ENCODE data around the gene LMTK3. TPM values are rescaled to one million over a fixed set of nuclear protein-coding genes. Genes with fewer than 3 reads are reported as not detected.

LMTK3 gene
- total RNA-seq, 2 donors from 2014 or later = 1.3 to 1.6 TPM

DNA sequence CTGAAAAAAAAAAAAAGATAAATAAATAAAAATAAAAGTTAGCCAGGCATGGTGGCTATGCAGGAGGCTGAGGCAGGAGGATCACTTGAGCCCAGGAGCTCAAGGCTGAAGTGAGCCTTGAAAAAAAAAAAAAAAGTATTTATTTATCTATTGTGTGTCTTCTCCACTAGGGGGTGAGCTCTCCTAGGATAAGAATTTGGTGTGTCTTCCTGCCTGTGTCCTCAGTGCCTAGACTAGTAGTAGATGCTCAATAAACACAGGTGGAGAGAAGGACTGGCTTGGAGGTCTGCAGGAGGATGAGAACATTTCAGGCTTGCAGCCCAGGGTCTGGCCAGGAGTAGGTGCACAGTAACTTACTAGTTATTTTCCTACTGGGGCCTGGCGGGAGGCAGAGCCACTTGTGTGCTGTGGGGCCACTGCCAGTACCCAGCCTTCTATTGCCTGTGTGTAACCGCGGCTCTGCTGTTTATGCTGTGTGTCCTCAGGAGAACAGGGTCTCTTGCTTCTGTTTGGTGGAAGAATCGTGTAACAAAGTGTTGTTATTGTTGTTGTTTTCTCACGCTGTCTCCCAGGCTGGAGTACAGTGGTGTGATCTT, 5.4 kb downstream of the LMTK3 start:
- Histone ChIP-seq H3K9me3 (no peaks in the 10 kb centered on the region), H3K36me3 (no peaks in the 10 kb centered on the region), H3K27me3 (peaks cover 0 to 10% of the 10 kb centered on the region in 2 donors), H3K4me1 (peaks cover 0 to 16% of the 10 kb centered on the region in 2 donors), H3K27ac (no peak overlapping the region), H3K4me3 (no peak overlapping the region)
- no peak for DNase-seq (ENCODE audit: low spot score)
- TF ChIP-seq, protein P1, sequence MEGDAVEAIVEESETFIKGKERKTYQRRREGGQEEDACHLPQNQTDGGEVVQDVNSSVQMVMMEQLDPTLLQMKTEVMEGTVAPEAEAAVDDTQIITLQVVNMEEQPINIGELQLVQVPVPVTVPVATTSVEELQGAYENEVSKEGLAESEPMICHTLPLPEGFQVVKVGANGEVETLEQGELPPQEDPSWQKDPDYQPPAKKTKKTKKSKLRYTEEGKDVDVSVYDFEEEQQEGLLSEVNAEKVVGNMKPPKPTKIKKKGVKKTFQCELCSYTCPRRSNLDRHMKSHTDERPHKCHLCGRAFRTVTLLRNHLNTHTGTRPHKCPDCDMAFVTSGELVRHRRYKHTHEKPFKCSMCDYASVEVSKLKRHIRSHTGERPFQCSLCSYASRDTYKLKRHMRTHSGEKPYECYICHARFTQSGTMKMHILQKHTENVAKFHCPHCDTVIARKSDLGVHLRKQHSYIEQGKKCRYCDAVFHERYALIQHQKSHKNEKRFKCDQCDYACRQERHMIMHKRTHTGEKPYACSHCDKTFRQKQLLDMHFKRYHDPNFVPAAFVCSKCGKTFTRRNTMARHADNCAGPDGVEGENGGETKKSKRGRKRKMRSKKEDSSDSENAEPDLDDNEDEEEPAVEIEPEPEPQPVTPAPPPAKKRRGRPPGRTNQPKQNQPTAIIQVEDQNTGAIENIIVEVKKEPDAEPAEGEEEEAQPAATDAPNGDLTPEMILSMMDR (IDR thresholded peaks at IDR 0.05) = peak in 1 of 2 donors; percentile 63

DNA sequence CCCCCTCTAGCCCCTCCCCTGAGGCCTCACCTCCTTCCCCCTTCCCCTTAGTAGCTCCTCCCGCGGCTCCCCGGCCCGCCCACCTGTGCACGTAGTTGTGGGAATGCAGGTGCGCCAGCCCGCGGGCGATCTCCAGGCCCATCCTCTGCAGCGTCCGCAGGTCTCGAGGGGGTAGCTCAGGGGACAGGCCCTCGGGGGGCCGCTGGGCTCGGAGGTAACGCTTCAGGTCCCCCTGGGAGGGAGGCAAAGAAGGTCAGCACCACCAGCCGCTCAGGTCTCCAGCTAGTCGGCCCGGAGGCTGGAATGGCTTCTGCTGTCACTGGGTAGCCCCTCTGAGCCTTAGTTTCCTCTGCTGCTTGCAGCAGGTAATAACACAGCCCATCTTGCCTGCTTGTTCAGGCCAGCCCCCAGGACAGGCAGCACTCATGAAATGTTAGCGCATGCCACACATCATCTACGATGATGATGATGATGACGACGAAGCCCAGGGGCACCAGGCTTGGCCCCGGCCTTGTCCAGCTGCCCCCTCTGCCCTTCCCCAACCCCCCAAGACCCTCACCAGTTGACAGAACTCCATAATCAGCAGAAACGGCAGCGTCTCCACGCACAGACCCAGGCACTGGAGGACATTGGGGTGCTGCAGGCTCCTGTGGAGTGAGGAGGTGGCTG, 9.2 kb downstream of the LMTK3 start:
- no peaks in the 10 kb centered on the region for H3K9me3 ChIP-seq
- TF ChIP-seq, protein P1 (IDR thresholded peaks at IDR 0.05) = no peak
- peaks cover 0 to 19% of the 10 kb centered on the region in 2 donors for H3K27me3 ChIP-seq

DNA sequence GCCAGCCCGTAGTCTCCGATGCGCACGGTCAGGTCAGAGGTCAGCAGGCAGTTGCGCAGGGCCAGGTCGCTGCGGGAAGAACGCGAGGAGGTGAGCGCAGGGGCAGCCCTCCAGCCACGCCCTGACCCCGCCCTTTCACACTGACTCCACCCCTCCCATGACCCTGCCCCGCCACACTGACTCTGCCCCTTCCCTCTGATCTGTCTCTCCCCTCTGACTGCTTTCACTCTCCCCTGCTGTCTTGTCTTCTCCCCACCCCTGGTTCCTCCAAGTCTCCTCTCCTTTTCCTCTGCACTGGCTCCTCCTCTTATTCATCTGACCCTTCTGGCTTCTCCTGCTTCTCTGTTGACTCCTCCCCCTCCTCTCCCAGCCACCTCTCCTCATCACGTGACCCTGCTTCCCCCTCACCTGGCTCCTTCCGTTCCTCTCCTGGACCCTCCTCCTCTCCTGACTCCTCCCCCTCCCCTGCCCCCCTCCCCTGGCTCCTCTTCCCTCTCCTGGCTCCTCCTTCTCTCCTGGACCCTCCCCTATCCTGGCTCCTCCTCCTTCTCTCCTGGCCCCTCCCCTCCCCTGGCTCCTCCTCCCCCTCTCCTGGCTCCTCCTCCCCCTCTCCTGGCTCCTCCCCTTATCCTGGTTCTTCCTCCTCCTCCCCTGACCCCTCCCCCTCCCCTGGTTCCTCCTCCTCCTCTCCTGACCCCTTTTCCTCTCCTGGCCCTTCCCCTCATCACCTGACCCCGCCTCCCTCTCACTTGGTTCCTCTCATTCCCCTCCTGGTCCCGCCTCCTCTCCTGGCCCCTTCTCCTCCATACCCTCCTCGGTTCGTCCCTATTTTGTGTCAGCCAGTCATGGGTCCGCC, 9.9 kb downstream of the LMTK3 start:
- Histone ChIP-seq H3K9me3 (no peaks in the 10 kb centered on the region), H3K27me3 (peaks cover 0 to 19% of the 10 kb centered on the region in 2 donors), H3K4me1 (peaks cover 0 to 8% of the 10 kb centered on the region in 2 donors), H3K4me3 (no peak overlapping the region), H3K36me3 (no peaks in the 10 kb centered on the region), H3K27ac (no peak overlapping the region)
- TF ChIP-seq, protein P1 (IDR thresholded peaks at IDR 0.05) = no peak
- no peak for DNase-seq (ENCODE audit: low spot score)

More for the DNA sequence above, 9.2 kb downstream of the LMTK3 start:
- H3K4me3 ChIP-seq = no peak overlapping the region
- DNase-seq (ENCODE audit: low spot score) = no peak
- no peaks in the 10 kb centered on the region for H3K36me3 ChIP-seq
- peaks cover 0 to 8% of the 10 kb centered on the region in 2 donors for H3K4me1 ChIP-seq
- H3K27ac ChIP-seq = no peak overlapping the region

DNA sequence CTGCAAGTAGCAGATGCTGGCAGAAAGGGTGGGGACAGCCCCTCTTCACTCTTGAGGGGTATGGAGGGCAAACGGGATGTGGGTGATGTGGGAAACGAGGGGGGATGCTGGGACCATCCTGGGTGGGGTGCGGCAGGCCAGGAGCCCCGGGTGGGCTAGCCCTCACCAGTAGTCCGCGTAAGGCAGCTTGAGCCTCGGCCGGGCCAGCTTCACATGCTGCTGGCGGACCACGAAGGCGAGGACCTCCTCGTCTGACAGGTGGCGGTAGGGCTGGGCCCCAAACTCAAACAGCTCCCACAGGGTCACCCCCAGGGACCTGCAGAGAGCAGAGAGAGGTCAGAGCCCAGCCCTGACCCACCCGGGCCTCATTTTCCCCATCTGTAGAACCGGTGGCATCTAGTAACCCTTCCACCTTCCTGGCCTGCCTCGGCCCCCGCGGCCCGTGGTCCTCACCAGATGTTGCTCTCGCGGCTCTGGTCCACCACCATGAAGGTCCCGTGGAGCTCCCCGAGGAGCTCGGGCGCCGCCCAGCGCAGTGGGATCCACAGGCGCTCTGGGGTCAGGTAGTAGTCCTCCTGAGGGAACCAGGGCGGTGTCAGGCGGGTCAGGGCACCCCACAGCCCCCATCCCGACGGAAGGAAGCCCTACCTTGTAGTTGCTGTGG, 10.7 kb downstream of the LMTK3 start:
- Histone ChIP-seq H3K4me1 (peaks cover 0 to 8% of the 10 kb centered on the region in 2 donors), H3K9me3 (no peaks in the 10 kb centered on the region), H3K36me3 (no peaks in the 10 kb centered on the region), H3K4me3 (no peak overlapping the region), H3K27ac (no peak overlapping the region), H3K27me3 (peaks cover 0 to 19% of the 10 kb centered on the region in 2 donors)
- no peak for DNase-seq (ENCODE audit: low spot score)
- TF ChIP-seq, protein P1 (IDR thresholded peaks at IDR 0.05) = no peak

DNA sequence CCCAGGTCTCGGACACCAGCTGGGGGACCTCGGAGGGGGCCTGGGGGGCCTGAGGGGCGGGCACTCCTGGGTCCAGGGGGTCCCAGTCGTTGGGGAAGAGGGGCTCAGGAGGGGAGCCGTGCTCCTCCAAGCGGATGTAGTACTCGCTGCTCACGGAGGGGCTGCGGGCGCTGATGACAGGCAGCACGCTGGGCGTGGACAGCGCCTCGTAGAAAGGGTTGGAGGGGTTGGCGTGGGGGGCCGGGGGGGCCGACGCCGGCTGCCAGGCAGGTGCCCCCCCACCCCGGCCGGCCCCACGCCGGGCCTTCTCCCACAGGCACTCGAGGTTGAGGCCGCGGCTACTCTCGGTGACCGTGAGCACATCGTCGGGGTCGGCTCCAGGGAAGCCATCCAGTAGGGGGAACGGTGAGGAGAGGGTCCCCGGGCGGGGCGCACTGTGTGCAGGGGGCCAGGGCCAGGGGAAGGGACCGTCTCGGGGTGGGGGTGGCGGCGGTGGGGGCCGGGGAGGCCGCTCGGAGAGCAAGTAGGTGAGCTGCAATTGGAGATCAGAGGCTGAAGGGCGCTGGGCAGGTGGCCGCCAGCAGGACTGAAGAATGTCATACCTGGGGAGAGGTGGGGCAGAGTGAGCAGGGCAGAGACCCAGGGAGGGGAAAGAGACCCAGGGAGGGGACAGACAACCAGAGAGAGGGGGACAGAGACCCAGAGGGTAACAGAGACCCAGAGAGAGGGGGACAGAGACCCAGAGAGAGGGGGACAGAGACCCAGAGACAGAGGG, 12.1 kb downstream of the LMTK3 start:
- Histone ChIP-seq H3K4me3 (peak overlapping the region in 1 of 2 donors; percentile 13), H3K27me3 (peaks cover 0 to 19% of the 10 kb centered on the region in 2 donors), H3K36me3 (no peaks in the 10 kb centered on the region), H3K27ac (no peak overlapping the region), H3K4me1 (peaks cover 0 to 10% of the 10 kb centered on the region in 2 donors), H3K9me3 (no peaks in the 10 kb centered on the region)
- DNase-seq (ENCODE audit: low spot score) = no peak
- TF ChIP-seq, protein P1 (IDR thresholded peaks at IDR 0.05) = no peak
